ENCODE measurements around the gene DIAPH2.

DIAPH2 gene

GRCh38 chrX:97605271-97605670 lies 920.6 kb downstream of the DIAPH2 start:
- Histone ChIP-seq H3K4me1 (ENCODE audit: control insufficient read depth, insufficient read depth, low read length) (no peaks in the 10 kb centered on the region; the same call in 1 of the 2 replicates), H3K27me3 (ENCODE audit: control insufficient read depth, insufficient read depth, low read length) (no peaks in the 10 kb centered on the region), H3K4me3 (ENCODE audit: low read depth, low read length) (no peak overlapping the region), H3K9me3 (ENCODE audit: control insufficient read depth, insufficient read depth, low read depth, low read length) (no peaks in the 10 kb centered on the region), H3K27ac (ENCODE audit: low read depth, low read length) (no peak overlapping the region), H3K9ac (ENCODE audit: low read length) (no peak overlapping the region), H3K36me3 (ENCODE audit: control insufficient read depth, insufficient read depth, low read length) (no peaks in the 10 kb centered on the region)

- Histone ChIP-seq H3K36me3 (ENCODE audit: control insufficient read depth, insufficient read depth, low read length) (no peaks in the 10 kb centered on the region), H3K9ac (ENCODE audit: low read length) (no peak overlapping the region), H3K9me3 (ENCODE audit: control insufficient read depth, insufficient read depth, low read depth, low read length) (no peaks in the 10 kb centered on the region), H3K4me3 (ENCODE audit: low read depth, low read length) (no peak overlapping the region), H3K4me1 (ENCODE audit: control insufficient read depth, insufficient read depth, low read length) (no peaks in the 10 kb centered on the region), H3K27me3 (ENCODE audit: control insufficient read depth, insufficient read depth, low read length) (0 out of 2 replicates have a peak, but pooled peaks cover 2% of the 10 kb centered on the region), H3K27ac (ENCODE audit: low read depth, low read length) (no peak overlapping the region)
Observed at GRCh38 chrX:97609357-97609756, 924.7 kb downstream of the DIAPH2 start.

GRCh38 chrX:97609938-97610337 lies 925.3 kb downstream of the DIAPH2 start:
- H3K36me3 ChIP-seq (ENCODE audit: control insufficient read depth, insufficient read depth, low read length), result no peaks in the 10 kb centered on the region
- H3K4me3 ChIP-seq (ENCODE audit: low read depth, low read length), result no peak overlapping the region
- H3K4me1 ChIP-seq (ENCODE audit: control insufficient read depth, insufficient read depth, low read length), result no peaks in the 10 kb centered on the region
- no peak overlapping the region for H3K27ac ChIP-seq (ENCODE audit: low read depth, low read length)
- 0 out of 2 replicates have a peak, but pooled peaks cover 2% of the 10 kb centered on the region for H3K27me3 ChIP-seq (ENCODE audit: control insufficient read depth, insufficient read depth, low read length)
- H3K9me3 ChIP-seq (ENCODE audit: control insufficient read depth, insufficient read depth, low read depth, low read length), result no peaks in the 10 kb centered on the region
- no peak overlapping the region for H3K9ac ChIP-seq (ENCODE audit: low read length)

- no peaks in the 10 kb centered on the region for H3K27me3 ChIP-seq (ENCODE audit: control insufficient read depth, insufficient read depth, low read length)
- H3K9me3 ChIP-seq (ENCODE audit: control insufficient read depth, insufficient read depth, low read depth, low read length), result no peaks in the 10 kb centered on the region
- no peaks in the 10 kb centered on the region for H3K36me3 ChIP-seq (ENCODE audit: control insufficient read depth, insufficient read depth, low read length)
- H3K4me3 ChIP-seq (ENCODE audit: low read depth, low read length), result no peak overlapping the region
- no peak overlapping the region for H3K27ac ChIP-seq (ENCODE audit: low read depth, low read length)
- H3K4me1 ChIP-seq (ENCODE audit: control insufficient read depth, insufficient read depth, low read length), result peaks cover 6% of the 10 kb centered on the region; the same call in 1 of the 2 replicates
- H3K9ac ChIP-seq (ENCODE audit: low read length), result no peak overlapping the region
Observed at GRCh38 chrX:97616883-97617530, 932.4 kb downstream of the DIAPH2 start.

- Histone ChIP-seq H3K27me3 (ENCODE audit: control insufficient read depth, insufficient read depth, low read length) (no peaks in the 10 kb centered on the region), H3K4me3 (ENCODE audit: low read depth, low read length) (no peak overlapping the region), H3K9ac (ENCODE audit: low read length) (no peak overlapping the region), H3K27ac (ENCODE audit: low read depth, low read length) (no peak overlapping the region), H3K9me3 (ENCODE audit: control insufficient read depth, insufficient read depth, low read depth, low read length) (no peaks in the 10 kb centered on the region), H3K4me1 (ENCODE audit: control insufficient read depth, insufficient read depth, low read length) (peaks cover 6% of the 10 kb centered on the region; the same call in 1 of the 2 replicates), H3K36me3 (ENCODE audit: control insufficient read depth, insufficient read depth, low read length) (no peaks in the 10 kb centered on the region)
Observed at GRCh38 chrX:97619499-97619898, 934.9 kb downstream of the DIAPH2 start.

GRCh38 chrX:97622111-97622510 lies 937.5 kb downstream of the DIAPH2 start:
- 0 out of 2 replicates have a peak, but pooled peaks cover under 1% of the 10 kb centered on the region for H3K9me3 ChIP-seq (ENCODE audit: control insufficient read depth, insufficient read depth, low read depth, low read length)
- no peaks in the 10 kb centered on the region for H3K36me3 ChIP-seq (ENCODE audit: control insufficient read depth, insufficient read depth, low read length)
- H3K4me1 ChIP-seq (ENCODE audit: control insufficient read depth, insufficient read depth, low read length), result 0 out of 2 replicates have a peak, but pooled peaks cover under 1% of the 10 kb centered on the region
- H3K9ac ChIP-seq (ENCODE audit: low read length), result no peak overlapping the region
- H3K4me3 ChIP-seq (ENCODE audit: low read depth, low read length), result no peak overlapping the region
- no peaks in the 10 kb centered on the region for H3K27me3 ChIP-seq (ENCODE audit: control insufficient read depth, insufficient read depth, low read length)
- no peak overlapping the region for H3K27ac ChIP-seq (ENCODE audit: low read depth, low read length)

- H3K27me3 ChIP-seq (ENCODE audit: control insufficient read depth, insufficient read depth, low read length), result no peaks in the 10 kb centered on the region
- H3K9ac ChIP-seq (ENCODE audit: low read length), result no peak overlapping the region
- no peak overlapping the region for H3K27ac ChIP-seq (ENCODE audit: low read depth, low read length)
- no peak overlapping the region for H3K4me3 ChIP-seq (ENCODE audit: low read depth, low read length)
- peaks cover 3% of the 10 kb centered on the region; the same call in 1 of the 2 replicates for H3K9me3 ChIP-seq (ENCODE audit: control insufficient read depth, insufficient read depth, low read depth, low read length)
- no peaks in the 10 kb centered on the region for H3K36me3 ChIP-seq (ENCODE audit: control insufficient read depth, insufficient read depth, low read length)
- peaks cover 7% of the 10 kb centered on the region; the same call in 1 of the 2 replicates for H3K4me1 ChIP-seq (ENCODE audit: control insufficient read depth, insufficient read depth, low read length)
Observed at GRCh38 chrX:97628326-97628725, 943.7 kb downstream of the DIAPH2 start.

- Histone ChIP-seq H3K9ac (ENCODE audit: low read length) (no peak overlapping the region), H3K27me3 (ENCODE audit: control insufficient read depth, insufficient read depth, low read length) (no peaks in the 10 kb centered on the region), H3K4me1 (ENCODE audit: control insufficient read depth, insufficient read depth, low read length) (peaks cover 14% of the 10 kb centered on the region; the same call in 1 of the 2 replicates), H3K27ac (ENCODE audit: low read depth, low read length) (no peak overlapping the region), H3K36me3 (ENCODE audit: control insufficient read depth, insufficient read depth, low read length) (no peaks in the 10 kb centered on the region), H3K9me3 (ENCODE audit: control insufficient read depth, insufficient read depth, low read depth, low read length) (peaks cover 3% of the 10 kb centered on the region; the same call in 1 of the 2 replicates), H3K4me3 (ENCODE audit: low read depth, low read length) (no peak overlapping the region)
Observed at GRCh38 chrX:97628807-97629596, 944.4 kb downstream of the DIAPH2 start.

- Histone ChIP-seq H3K27ac (ENCODE audit: low read depth, low read length) (no peak overlapping the region), H3K36me3 (ENCODE audit: control insufficient read depth, insufficient read depth, low read length) (no peaks in the 10 kb centered on the region), H3K9me3 (ENCODE audit: control insufficient read depth, insufficient read depth, low read depth, low read length) (peaks cover 3% of the 10 kb centered on the region; the same call in 1 of the 2 replicates), H3K4me1 (ENCODE audit: control insufficient read depth, insufficient read depth, low read length) (peaks cover 14% of the 10 kb centered on the region; the same call in 1 of the 2 replicates), H3K9ac (ENCODE audit: low read length) (no peak overlapping the region), H3K4me3 (ENCODE audit: low read depth, low read length) (no peak overlapping the region), H3K27me3 (ENCODE audit: control insufficient read depth, insufficient read depth, low read length) (no peaks in the 10 kb centered on the region)
Observed at GRCh38 chrX:97629597-97629985, 944.9 kb downstream of the DIAPH2 start.

- H3K27ac ChIP-seq (ENCODE audit: low read depth, low read length), result no peak overlapping the region
- no peak overlapping the region for H3K4me3 ChIP-seq (ENCODE audit: low read depth, low read length)
- no peak overlapping the region for H3K9ac ChIP-seq (ENCODE audit: low read length)
- peaks cover 37% of the 10 kb centered on the region for H3K4me1 ChIP-seq (ENCODE audit: control insufficient read depth, insufficient read depth, low read length)
- no peaks in the 10 kb centered on the region for H3K36me3 ChIP-seq (ENCODE audit: control insufficient read depth, insufficient read depth, low read length)
- H3K9me3 ChIP-seq (ENCODE audit: control insufficient read depth, insufficient read depth, low read depth, low read length), result no peaks in the 10 kb centered on the region
- H3K27me3 ChIP-seq (ENCODE audit: control insufficient read depth, insufficient read depth, low read length), result no peaks in the 10 kb centered on the region
Observed at GRCh38 chrX:97633798-97634197, 949.2 kb downstream of the DIAPH2 start.

All from HUES6 (cell line).